NCI-H82 treated with DMSO at 0.1 percent for 48 hours (cell line): ENCODE data around the gene DARS1.

Experiments
- DNase-seq: peaks from one replicate; lab custom pipeline; 2025; ENCODE audit not compliant: unreplicated experiment; lab: John Stamatoyannopoulos, UW

DARS1 gene

DNA sequence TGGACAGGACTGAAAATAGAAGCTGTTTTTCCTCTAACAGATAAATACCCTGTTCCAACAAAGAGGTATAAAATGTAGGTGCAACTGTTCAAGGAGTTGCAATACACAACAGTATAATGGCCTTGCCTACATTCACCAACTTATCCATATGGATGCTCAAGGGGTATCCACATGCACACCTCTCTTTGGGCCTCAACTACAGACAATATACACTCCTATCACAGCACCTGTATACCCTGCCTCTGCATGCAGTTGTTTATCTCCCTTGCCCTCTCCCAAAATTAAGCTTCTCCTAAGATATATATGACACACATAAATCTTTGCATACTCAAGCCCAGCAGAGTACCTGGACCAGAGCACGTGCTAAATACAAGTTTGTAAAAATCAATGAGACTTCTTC, 37.3 kb downstream of the DARS1 start:
- DNase-seq, result no peak

GRCh38 chr2:135947483-135947882, 37.9 kb downstream of the DARS1 start:
- no peak for DNase-seq

- DNase-seq, result no peak
Observed at GRCh38 chr2:135945526-135945925, 39.9 kb downstream of the DARS1 start.

GRCh38 chr2:135944625-135945024, 40.8 kb downstream of the DARS1 start:
- no peak for DNase-seq

DNA sequence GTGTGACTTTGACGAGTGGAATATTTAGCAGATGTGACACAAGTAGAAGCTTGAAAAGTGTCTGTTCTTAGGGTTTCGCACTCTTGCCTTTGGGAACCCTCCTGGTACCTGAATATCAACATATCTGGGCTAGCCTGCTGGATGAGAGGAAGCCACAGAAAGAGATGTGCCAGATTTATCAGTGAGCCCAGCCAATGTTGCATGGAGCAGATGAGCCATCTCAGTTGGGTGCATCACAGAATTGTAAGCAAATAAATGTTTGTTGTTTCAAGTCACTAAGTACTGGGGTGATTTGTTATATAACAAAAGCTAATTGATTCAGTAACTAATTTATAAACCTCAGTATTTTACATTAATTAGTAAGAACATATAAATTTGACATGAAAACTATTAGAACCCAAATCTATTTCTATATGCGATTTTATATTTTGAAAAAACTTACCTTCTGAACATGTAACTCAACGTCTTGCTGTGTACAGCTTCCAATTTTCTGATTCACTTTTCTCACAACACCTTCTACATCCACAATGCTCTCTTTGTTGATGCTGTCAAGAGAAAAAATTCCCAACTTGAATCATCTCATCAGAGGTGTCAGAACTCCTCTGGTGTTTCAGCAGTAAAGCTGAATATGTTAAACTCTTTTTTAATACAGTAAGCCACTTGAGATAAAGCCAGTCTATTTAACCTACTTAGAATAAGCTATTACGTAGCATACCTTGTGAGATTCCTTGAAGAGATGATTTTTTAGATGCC, 42.3 kb downstream of the DARS1 start:
- DNase-seq, result no peak

GRCh38 chr2:135936524-135936923, 48.9 kb downstream of the DARS1 start:
- DNase-seq, result no peak

DNA sequence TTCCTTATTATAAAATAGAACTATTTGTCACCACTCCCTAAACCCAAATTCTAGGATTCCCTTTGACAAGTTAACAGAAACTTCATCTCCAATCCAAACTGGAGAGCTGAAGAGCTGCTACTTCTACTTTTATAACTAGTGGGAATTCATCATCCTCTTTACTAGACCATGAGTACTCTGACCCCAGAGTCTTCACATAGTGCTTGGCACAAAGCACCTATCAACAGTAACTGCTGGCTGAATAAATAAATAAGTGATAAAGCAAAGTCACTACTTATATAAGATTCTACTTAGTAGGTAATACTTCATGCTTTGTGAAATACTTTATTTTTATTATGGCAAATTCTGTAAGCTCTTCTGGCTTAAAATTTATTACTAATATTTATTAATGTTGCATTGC, 49.5 kb downstream of the DARS1 start:
- no peak for DNase-seq

GRCh38 chr2:135931776-135932443, 53.5 kb downstream of the DARS1 start:
- no peak for DNase-seq

- no peak for DNase-seq
Observed at GRCh38 chr2:135926605-135927004, 58.8 kb downstream of the DARS1 start.

DNA sequence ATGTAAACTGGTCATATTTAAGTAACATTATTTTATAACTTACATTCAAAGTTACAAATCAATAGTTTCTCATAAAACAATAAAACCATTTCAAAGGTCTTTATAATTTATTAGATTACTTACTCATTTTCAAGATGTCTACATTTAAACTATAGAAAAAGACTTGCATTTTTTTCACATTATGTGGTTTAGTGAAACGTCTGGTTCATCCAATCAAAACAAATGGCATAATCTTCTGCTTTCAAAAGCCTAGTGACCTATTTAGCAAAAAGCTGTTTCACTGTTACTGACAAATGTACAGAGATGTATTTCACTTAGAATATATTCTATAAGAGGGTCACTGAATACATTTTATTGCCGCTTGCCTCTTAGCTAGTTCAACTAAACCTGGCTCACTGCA, 59.9 kb downstream of the DARS1 start:
- no peak for DNase-seq

- no peak for DNase-seq
Observed at GRCh38 chr2:135916207-135916606, 69.2 kb downstream of the DARS1 start.

DNA sequence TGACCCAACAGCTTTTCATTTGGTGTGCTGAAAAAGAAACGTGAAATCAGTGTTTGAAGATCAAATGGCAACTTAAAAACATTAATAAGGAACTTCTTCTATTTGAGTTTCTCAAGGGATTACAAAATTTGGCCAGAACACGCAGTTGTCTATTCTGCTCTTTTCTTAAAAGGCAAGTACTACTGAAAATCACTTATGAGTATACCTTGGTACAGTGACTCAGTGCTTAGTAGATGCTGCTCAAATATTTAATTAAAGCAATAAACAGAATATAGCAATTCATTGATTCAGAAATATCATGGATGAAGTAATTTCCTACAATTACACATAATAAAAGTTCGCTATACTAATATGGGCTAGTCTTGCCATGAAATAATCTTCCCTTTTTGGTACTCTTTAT, 70.9 kb downstream of the DARS1 start:
- no peak for DNase-seq

DNA sequence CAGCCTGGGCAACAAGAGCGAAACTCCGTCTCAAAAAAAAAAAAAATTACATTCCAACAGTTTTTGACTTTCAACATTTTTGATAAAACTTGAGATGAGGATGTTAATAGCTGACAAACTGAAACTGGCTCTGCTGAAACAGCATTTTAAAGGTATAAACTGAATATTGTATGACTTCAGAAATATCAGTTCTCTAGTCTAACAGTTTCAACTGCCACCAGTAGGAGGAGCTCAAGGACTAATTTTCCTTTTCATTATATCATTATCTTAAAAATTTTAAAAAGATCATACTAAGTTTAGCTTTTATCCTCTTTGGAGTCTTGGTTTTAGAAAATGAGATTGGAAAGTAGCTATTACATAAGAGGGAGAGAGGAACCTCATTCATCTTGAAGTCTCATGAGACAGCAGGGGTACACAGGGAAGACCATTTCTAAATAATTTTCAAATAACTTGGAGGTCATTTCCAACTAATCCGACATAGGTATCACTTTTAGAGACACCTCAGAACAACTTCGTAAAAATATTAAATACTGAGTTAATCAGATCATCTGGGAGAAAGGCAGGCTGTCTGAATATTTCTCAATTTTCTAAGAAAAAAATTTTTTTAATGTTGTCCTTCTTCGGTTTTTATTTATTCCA, 71.6 kb downstream of the DARS1 start:
- peak; percentile 19 for DNase-seq

- DNase-seq, result no peak
Observed at GRCh38 chr2:135909976-135910375, 75.5 kb downstream of the DARS1 start.

- no peak for DNase-seq
Observed at GRCh38 chr2:135905679-135906078, 79.7 kb downstream of the DARS1 start.

- DNase-seq, result no peak
Observed at GRCh38 chr2:135904341-135904989, 81.0 kb downstream of the DARS1 start.

GRCh38 chr2:135903650-135904049, 81.8 kb downstream of the DARS1 start:
- peak; percentile 24 for DNase-seq

- DNase-seq, result no peak
Observed at GRCh38 chr2:135899567-135899966, 85.9 kb downstream of the DARS1 start.

DNA sequence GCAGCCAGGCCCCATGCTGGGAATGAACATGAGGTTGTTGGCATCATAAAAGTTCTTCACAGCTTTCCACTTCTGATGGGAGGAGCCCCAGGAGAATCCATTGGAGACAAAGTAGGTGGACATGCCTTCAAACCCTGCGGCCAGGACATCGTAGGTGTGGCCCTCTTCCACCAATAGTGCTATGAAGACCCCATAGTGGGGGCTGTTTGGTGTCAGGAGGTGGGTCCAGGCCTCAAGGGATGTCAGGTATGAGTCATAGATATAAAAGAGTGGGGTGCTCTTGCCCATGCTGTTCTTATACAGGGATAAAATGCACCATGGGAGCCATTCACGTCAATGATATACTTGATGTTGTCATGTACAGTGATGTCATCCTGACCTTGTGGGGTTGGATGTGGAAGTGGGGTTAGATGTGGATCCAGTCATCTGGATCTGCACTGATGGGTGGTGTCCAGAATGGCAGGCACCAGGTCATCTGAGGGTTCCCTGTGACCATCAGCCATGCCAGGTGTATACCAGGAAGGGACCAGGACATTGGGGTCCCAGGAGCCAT, 87.1 kb downstream of the DARS1 start:
- no peak for DNase-seq

GRCh38 chr2:135894930-135895329, 90.5 kb downstream of the DARS1 start:
- DNase-seq, result no peak

DNA sequence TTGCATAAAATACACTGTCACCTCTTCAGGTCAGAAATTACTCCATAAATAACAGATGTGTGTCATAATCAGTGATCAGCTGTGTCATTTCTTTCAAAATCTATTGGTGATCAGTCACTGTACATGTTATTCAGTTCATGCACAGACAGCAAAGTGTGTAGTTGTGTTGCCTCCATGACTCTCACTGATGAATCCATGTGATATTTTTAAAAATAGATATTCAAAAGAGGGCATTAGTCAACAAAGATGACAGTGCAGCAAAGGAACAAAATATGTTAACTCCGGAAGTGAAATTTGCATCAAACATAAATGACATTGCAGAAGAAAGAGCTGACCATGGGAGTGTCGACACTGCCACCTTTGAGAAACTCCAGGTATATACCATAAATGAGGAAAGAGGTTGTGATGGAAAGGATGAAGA, 92.0 kb downstream of the DARS1 start:
- no peak for DNase-seq
